H4 (cell line): ENCODE results near the gene SIRPG. TPM values are rescaled to one million over a fixed set of nuclear protein-coding genes. Genes with fewer than 3 reads are reported as not detected.
"Not testable (repeated sequence)": the region's sequence is repeated elsewhere in the genome, so short reads cannot be mapped to it uniquely, and the experiment has no call there.

Experiments
- DNase-seq: peaks from one replicate; pipeline ENCODE4 v3.0.0-alpha.2; 2015; ENCODE audit warnings: low spot score
- total RNA-seq: library from RNA; depleted of rRNA; stranded (reverse); fragments of >200 nt; shearing (Covaris generic); gene quantifications from 2 replicates; pipeline ENCODE4 v1.2.3, GENCODE V29; 2014; rRNA removed

SIRPG gene
- not detected in 2 replicates for total RNA-seq

- no peak for DNase-seq
Measured at GRCh38 chr20:1657556-1658334, at the start of gene SIRPG. TSS of gene SIRPG (minus strand) at chr20:1657779. CDS start at chr20:1657714, 65 bp downstream.

GRCh38 chr20:1706887-1707286, 49.3 kb upstream of the SIRPG start:
- DNase-seq = not testable (repeated sequence)

GRCh38 chr20:1706079-1706478, 48.5 kb upstream of the SIRPG start:
- DNase-seq = no peak

- no peak for DNase-seq
Measured at GRCh38 chr20:1702855-1703254, 45.3 kb upstream of the SIRPG start.

- DNase-seq = no peak
Measured at GRCh38 chr20:1702328-1702727, 44.7 kb upstream of the SIRPG start.

- no peak for DNase-seq
Measured at GRCh38 chr20:1700990-1701389, 43.4 kb upstream of the SIRPG start.

GRCh38 chr20:1697592-1697991, 40.0 kb upstream of the SIRPG start:
- no peak for DNase-seq

GRCh38 chr20:1696521-1697209, 39.1 kb upstream of the SIRPG start:
- DNase-seq = no peak

GRCh38 chr20:1694672-1695071, 37.1 kb upstream of the SIRPG start:
- no peak for DNase-seq

- no peak for DNase-seq
Measured at GRCh38 chr20:1693427-1693826, 35.8 kb upstream of the SIRPG start.

GRCh38 chr20:1689721-1690120, 32.1 kb upstream of the SIRPG start:
- DNase-seq = no peak

GRCh38 chr20:1688886-1689538, 31.4 kb upstream of the SIRPG start:
- no peak for DNase-seq

- no peak for DNase-seq
Measured at GRCh38 chr20:1687053-1687452, 29.5 kb upstream of the SIRPG start.

GRCh38 chr20:1686151-1686748, 28.7 kb upstream of the SIRPG start:
- no peak for DNase-seq

GRCh38 chr20:1685304-1686052, 27.9 kb upstream of the SIRPG start:
- no peak for DNase-seq

- DNase-seq = no peak
Measured at GRCh38 chr20:1684872-1685271, 27.3 kb upstream of the SIRPG start.

- DNase-seq = no peak
Measured at GRCh38 chr20:1676650-1677049, 19.1 kb upstream of the SIRPG start.

- DNase-seq = no peak
Measured at GRCh38 chr20:1674990-1675780, 17.6 kb upstream of the SIRPG start.

- no peak for DNase-seq
Measured at GRCh38 chr20:1674361-1674760, 16.8 kb upstream of the SIRPG start.

GRCh38 chr20:1673424-1673823, 15.8 kb upstream of the SIRPG start:
- no peak for DNase-seq

- DNase-seq = no peak
Measured at GRCh38 chr20:1672728-1673127, 15.1 kb upstream of the SIRPG start.
